Ectodermal cell (in vitro differentiated cells): Measurements from ENCODE around the gene TGFBR3L.
"Not testable (repeated sequence)": the region's sequence is repeated elsewhere in the genome, so short reads cannot be mapped to it uniquely, and the experiment has no call there.

ENCODE experiments used
- H3K27ac ChIP-seq: 2 replicates; pipeline ENCODE4 v1.7.0; 2013; ENCODE audit warnings: mild to moderate bottlenecking, low read depth, low read length; ENCODE audit not compliant: insufficient read depth, poor library complexity, severe bottlenecking
- H3K27me3 ChIP-seq: 2 replicates; pipeline ENCODE4 v1.7.0; 2013; ENCODE audit warnings: mild to moderate bottlenecking, low read length; ENCODE audit not compliant: insufficient read depth, control insufficient read depth, poor library complexity, severe bottlenecking
- H3K36me3 ChIP-seq: one replicate; pipeline ENCODE4 v1.7.0; 2013; ENCODE audit warnings: low read length; ENCODE audit not compliant: control insufficient read depth, insufficient read depth
- H3K4me1 ChIP-seq: one replicate; pipeline ENCODE4 v1.7.0; 2013; ENCODE audit warnings: low read length; ENCODE audit not compliant: control insufficient read depth, insufficient read depth
- H3K4me3 ChIP-seq: 2 replicates; pipeline ENCODE4 v1.7.0; 2013; ENCODE audit warnings: low read depth, low read length, control low read depth; ENCODE audit not compliant: insufficient read depth
- H3K9me3 ChIP-seq: 2 replicates; pipeline ENCODE4 v1.7.0; 2013; ENCODE audit warnings: mild to moderate bottlenecking, low read length, moderate library complexity; ENCODE audit not compliant: control insufficient read depth
- WGBS, 2 experiments: methylation state at CpG; one replicate each; pipeline ENCODE4 v1.1.7; 2013; ENCODE audit warnings: missing lambda C conversion rate in 2 of 2; 5-methylcytosine and 5-hydroxymethylcytosine counted together

Gene TGFBR3L

GRCh38 chr19:7918062-7918614, 3.5 kb downstream of the TGFBR3L start:
- Histone ChIP-seq H3K4me1 (peaks cover 31% of the 10 kb centered on the region), H3K4me3 (peak overlapping the region; percentile 36), H3K27me3 (peaks cover 60% of the 10 kb centered on the region)
- 43 to 45% methylated on average over 28 to 29 of the region's 29 CpGs for WGBS, 2 experiments
- not testable (repeated sequence) for H3K36me3 ChIP-seq, H3K9me3 ChIP-seq, H3K27ac ChIP-seq

- H3K27me3 ChIP-seq: peaks cover 60% of the 10 kb centered on the region
- H3K27ac ChIP-seq: no peak overlapping the region
- peaks cover 31% of the 10 kb centered on the region for H3K4me1 ChIP-seq
- WGBS, 2 experiments: 91% methylated on average over 42 of the region's 42 CpGs
- no peaks in the 10 kb centered on the region for H3K9me3 ChIP-seq
- H3K36me3 ChIP-seq: peaks cover 8% of the 10 kb centered on the region
- H3K4me3 ChIP-seq: no peak overlapping the region
Observed at GRCh38 chr19:7918615-7919421, 4.2 kb downstream of the TGFBR3L start.

GRCh38 chr19:7919610-7920518, 5.2 kb downstream of the TGFBR3L start, which contains the start of gene SNAPC2:
Gene SNAPC2, plus strand, starts transcription at chr19:7920338. Its CDS starts 29 bp downstream, at chr19:7920367.
- Histone ChIP-seq H3K27ac (peak within 1 kb of the TSS; percentile 63), H3K36me3 (peaks cover 8% of the 10 kb centered on the region), H3K4me1 (peaks cover 31% of the 10 kb centered on the region), H3K9me3 (no peaks in the 10 kb centered on the region), H3K27me3 (peaks cover 50% of the 10 kb centered on the region), H3K4me3 (peak within 1 kb of the TSS; percentile 59)
- WGBS, 2 experiments: 19% methylated on average over 62 of the region's 62 CpGs

- Histone ChIP-seq H3K9me3 (no peaks in the 10 kb centered on the region), H3K27ac (peak overlapping the region; percentile 63)
- 7 to 8% methylated on average over 62 of the region's 62 CpGs for WGBS, 2 experiments
Observed at GRCh38 chr19:7920519-7921301, 6.1 kb downstream of the TGFBR3L start.

GRCh38 chr19:7921302-7921966, 6.8 kb downstream of the TGFBR3L start:
- peaks cover 35% of the 10 kb centered on the region for H3K27me3 ChIP-seq
- H3K36me3 ChIP-seq: peaks cover 8% of the 10 kb centered on the region
- H3K9me3 ChIP-seq: no peaks in the 10 kb centered on the region
- peak overlapping the region; percentile 35 for H3K4me3 ChIP-seq
- H3K4me1 ChIP-seq: peaks cover 24% of the 10 kb centered on the region
- 86 to 87% methylated on average over 17 of the region's 17 CpGs for whole genome bisulfite sequencing, 2 experiments
- no peak overlapping the region for H3K27ac ChIP-seq

More at GRCh38 chr19:7920519-7921301, 6.1 kb downstream of the TGFBR3L start:
- Histone ChIP-seq H3K27me3 (peaks cover 42% of the 10 kb centered on the region), H3K4me1 (peaks cover 31% of the 10 kb centered on the region), H3K4me3 (peak overlapping the region; percentile 59), H3K36me3 (peaks cover 8% of the 10 kb centered on the region)

- no peaks in the 10 kb centered on the region for H3K9me3 ChIP-seq
- WGBS, 2 experiments: 93 to 94% methylated on average over 31 of the region's 31 CpGs
- H3K27me3 ChIP-seq: peaks cover 27% of the 10 kb centered on the region
- H3K4me3 ChIP-seq: no peak overlapping the region
- peaks cover 18% of the 10 kb centered on the region for H3K4me1 ChIP-seq
- H3K27ac ChIP-seq: no peak overlapping the region
- H3K36me3 ChIP-seq: peaks cover 8% of the 10 kb centered on the region
Observed at GRCh38 chr19:7921967-7922835, 7.6 kb downstream of the TGFBR3L start.

GRCh38 chr19:7922836-7923195, 8.2 kb downstream of the TGFBR3L start:
- Histone ChIP-seq H3K9me3 (no peaks in the 10 kb centered on the region), H3K4me1 (peaks cover 15% of the 10 kb centered on the region), H3K27me3 (peaks cover 21% of the 10 kb centered on the region), H3K4me3 (no peak overlapping the region), H3K36me3 (peaks cover 8% of the 10 kb centered on the region), H3K27ac (no peak overlapping the region)
- 95 to 96% methylated on average over 8 of the region's 8 CpGs for WGBS, 2 experiments

- Histone ChIP-seq H3K27ac (no peak overlapping the region), H3K4me1 (peaks cover 15% of the 10 kb centered on the region), H3K27me3 (peaks cover 14% of the 10 kb centered on the region), H3K9me3 (no peaks in the 10 kb centered on the region), H3K4me3 (no peak overlapping the region), H3K36me3 (peaks cover 8% of the 10 kb centered on the region)
- 94 to 95% methylated on average over 31 of the region's 31 CpGs for WGBS, 2 experiments
Observed at GRCh38 chr19:7923295-7924191, 8.9 kb downstream of the TGFBR3L start.
